ENCODE measurements around the gene SLC38A10.

SLC38A10 gene

DNA sequence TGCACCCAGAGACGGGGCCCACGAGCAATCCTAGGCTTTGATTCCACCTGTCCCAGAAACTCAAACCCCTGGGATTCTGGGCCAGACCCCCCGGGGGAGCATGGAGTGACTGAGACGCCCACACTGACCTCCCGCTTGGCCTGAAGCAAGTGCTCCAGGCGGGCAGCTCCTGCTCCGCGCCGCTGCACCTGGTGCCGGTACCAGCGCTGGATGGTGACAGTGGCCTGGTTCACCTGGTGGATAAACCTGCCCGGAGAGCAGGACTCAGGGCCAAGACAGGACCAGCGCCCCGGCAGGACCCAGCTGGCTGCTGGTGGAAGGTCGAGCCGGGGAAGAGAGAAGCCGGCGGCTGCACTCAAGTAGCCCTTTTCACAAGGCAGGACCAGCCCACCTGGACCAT, 94.9 kb downstream of the SLC38A10 start:
- DNase-seq = no peak

- no peak for DNase-seq
Measured at GRCh38 chr17:81199482-81199830, 95.7 kb downstream of the SLC38A10 start.

- no peak for DNase-seq
Measured at GRCh38 chr17:81198826-81199481, 96.2 kb downstream of the SLC38A10 start.

- DNase-seq = no peak
Measured at GRCh38 chr17:81197831-81198490, 97.1 kb downstream of the SLC38A10 start.

GRCh38 chr17:81197409-81197795, 97.7 kb downstream of the SLC38A10 start:
- DNase-seq = no peak

GRCh38 chr17:81196505-81197408, 98.3 kb downstream of the SLC38A10 start:
- DNase-seq = no peak

DNA sequence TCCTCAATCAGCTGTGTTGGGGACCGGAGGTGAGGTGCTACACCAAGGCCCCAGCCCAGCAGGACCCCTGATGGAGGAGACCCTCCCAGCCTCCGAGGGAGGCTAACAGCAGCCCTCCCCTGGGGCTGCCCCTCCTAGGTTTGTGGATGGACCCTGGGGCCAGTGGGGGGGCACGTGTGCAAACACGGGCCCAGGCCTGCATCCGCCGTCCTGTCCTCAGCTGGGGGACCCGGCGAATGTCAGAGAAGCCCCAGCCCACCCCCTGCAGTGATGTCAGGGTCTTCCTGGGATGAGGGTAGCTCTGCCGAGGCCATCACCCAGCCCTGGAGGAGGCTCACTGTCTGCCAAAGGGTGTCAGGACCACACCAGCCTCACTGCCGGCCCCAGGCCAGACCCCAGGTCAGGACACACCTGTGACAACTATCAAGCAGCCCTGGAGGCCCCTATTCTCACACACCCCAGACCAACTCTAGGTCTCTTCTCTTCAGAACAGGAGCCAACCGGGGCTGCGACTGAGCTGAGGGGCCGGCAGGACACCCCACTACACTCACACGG, 99.1 kb downstream of the SLC38A10 start:
- no peak for DNase-seq

Data from hematopoietic multipotent progenitor cell treated with erythropoietin and hydrocortisone succinate and interleukin-3 and kit ligand, for 6 days (in vitro differentiated cells).